NCI-H2081 treated with DMSO at 0.1 percent for 48 hours (cell line): ENCODE data around the gene PLEKHA7.
A peak's percentile ranks its signal among the peaks of the same experiment; 100 is the strongest.
"Not testable (repeated sequence)": the region's sequence is repeated elsewhere in the genome, so short reads cannot be mapped to it uniquely, and the experiment has no call there.

Experiments
- DNase-seq: peaks from one replicate; lab custom pipeline; 2025; lab: John Stamatoyannopoulos, UW

PLEKHA7 gene

DNA sequence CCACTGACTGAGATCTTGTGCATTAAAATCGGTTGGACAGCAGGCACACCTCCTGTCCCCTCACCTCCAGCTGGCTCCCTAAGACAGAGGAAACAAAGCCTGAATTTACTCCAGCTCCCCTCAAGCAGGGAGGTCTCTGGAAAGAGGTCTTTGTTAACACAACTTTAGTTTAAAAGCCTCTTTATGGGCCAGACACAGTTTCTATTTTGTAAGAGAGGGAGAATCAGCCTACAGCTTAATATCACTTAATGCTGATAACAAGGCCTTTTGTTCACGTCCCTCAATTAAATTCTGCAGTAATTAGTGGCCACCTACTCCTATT lies 36.3 kb downstream of the PLEKHA7 start:
- no peak for DNase-seq

DNA sequence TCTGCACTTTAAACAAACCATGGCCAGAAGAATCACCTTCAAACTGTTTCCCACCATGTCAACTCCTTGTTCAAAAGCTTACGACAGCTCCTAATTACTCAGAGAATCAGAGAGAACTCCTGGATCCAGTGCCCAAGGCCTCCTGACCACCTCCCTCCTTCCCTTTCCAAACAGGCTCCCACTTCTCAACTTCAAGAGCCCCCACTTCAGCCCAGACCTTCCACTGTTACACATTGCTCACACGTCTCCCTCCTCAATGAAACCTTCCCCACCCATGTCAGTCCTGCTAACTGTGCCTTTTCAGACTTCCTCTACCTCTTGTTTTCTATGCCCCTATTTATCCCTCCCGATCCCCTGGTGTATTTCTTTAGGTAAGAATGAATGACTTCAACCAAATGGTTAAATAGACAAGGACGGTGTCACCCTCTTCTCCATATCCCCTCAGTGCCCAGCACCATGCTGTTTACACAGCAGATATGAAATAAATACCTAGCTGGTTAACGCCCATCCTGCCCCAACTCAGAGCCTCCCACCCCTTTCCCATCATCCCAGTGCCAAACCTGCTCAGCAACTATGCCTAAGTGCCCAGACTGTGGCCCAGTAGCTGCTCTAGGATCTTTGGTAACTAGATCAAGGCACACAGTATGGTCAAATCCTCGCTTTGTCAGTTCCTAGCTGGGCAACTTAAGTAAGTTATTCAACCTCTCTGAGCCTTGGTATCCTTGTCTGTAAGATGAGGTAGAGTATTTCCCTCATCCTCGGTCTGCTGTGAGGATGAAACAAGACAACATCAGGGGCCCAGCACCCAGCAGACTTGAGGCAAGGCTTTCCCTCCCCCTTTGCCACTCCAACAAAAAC lies 36.8 kb downstream of the PLEKHA7 start:
- DNase-seq: no peak

DNA sequence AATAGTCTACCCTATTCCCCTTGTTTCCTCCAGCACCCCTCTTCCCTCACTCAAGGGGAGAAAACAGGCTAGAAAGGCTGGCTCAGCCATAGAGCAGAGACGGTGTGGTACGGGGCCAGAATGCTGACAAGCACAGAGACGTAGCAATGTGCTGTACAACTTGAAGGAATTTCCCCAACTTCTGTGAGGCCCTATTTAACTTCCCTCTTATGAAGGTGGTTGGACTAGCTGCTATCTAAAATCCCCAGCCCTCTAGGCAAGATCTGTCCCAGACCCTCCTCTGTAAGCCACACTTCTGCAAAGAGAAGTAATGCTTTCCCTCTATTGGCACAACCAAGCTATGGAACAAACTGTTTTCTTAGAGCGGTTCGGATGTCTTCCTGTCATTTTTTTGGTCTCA lies 37.8 kb downstream of the PLEKHA7 start:
- DNase-seq: no peak

DNA sequence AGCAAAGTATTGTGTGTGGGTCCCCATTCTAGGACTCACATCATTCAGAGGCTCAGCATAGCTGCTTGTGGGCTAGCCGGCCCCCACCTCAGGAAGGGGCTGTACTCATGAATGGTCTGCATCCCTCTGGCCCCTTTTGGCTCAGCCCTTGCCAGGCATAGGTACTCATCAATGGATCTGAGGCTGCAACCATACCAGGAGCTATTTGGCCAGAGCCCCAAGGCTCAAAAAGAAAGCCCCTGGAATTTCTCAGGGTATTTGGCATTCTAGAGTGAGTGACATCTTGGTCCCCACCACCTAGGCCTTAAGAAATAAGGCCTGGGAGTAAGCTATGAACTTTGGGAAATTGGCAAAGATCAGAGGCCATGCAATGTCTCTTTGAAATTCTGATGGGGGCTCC lies 38.3 kb downstream of the PLEKHA7 start:
- no peak for DNase-seq

DNA sequence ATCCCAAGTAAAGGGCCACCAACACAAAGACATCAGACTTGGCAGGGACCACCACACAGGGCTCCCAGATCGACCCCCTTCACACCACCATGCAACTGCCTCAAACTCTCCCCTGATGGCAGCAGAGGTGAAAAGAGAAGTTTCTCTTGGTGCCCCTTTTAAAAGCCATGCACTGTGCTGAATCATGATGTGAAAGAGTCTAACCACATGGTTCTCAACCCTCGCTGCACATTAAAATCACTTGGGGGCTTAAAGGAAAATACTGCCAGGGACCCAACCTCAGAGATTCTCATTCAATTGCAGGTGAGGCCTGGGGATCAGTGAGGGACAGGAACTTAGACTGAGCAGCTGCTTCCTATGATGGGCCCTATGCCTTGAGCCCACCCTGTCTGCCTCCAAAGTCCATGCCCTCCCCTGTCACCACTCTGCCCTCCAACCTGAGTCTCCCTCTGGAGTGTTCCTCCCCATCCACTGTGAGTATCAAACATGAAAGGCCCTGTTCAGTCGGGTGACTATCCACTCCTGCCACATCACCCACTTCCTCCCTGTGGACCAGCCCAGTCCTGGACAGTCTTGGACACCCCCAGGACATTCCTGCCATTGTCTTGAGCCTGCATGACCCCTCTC lies 40.8 kb downstream of the PLEKHA7 start:
- DNase-seq: no peak

DNA sequence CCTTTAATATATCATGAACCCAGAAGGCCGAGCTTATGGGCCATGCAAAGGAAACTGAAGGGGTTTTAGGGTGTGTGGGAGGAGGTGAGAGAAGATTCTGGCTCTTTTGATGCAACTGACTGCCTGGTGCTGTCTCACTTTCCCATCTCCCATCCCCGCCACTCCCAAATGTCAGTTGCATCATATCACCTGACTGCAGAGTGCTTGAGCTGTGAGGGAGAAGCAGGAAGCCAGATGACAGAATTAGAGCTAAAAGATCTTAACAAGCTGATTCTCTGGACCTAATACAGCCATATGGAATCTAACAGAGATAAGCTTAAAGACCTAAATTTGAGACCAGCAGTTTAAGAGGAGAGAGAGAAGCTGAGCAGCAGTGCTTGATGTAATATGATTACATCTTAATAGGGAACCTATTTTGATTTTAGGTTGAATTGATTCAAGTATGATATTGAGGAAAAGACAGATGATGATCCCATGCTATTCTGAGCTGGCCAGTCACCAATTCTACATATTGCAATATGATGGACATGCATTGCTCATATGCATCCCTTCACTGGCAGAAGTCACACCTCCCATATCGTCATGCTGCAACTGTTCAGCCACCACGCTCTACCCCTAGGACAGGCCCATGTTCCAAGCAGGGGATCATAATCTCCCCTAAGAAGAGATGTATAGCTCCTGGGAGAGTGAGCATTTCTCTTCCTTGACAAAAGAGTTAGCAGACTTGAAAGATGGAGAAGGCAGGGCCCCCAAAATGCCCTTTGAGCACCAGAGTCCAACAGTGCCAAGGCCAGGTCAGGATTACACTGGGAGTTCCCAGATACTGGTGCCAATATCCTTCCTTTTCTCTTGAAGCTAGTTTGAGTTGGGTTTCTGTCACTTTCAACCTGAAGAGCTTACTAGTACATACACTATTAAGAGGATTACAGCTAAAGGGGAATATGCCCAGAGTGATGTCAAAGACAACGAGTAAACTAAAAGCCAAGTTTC lies 44.9 kb downstream of the PLEKHA7 start:
- DNase-seq: no peak

DNA sequence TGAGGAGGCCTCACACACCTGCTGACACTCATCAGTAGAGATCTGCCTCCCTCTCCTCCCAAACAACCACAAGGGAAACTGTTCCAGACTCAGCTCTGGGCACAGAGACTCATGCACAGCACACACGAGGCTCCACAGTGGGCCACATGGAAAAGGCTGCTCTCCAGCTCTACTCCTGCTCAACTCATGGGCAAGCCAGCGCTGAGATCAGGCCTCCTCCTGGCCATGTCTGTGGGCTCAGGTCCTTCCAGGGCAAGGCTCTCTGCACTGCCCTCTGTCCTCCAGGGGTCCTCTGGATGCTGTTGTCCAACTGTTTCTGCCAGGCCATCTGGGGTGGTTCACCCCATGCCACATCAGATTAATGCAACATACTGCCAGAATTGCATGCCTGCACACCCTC lies 46.0 kb downstream of the PLEKHA7 start:
- DNase-seq: no peak

DNA sequence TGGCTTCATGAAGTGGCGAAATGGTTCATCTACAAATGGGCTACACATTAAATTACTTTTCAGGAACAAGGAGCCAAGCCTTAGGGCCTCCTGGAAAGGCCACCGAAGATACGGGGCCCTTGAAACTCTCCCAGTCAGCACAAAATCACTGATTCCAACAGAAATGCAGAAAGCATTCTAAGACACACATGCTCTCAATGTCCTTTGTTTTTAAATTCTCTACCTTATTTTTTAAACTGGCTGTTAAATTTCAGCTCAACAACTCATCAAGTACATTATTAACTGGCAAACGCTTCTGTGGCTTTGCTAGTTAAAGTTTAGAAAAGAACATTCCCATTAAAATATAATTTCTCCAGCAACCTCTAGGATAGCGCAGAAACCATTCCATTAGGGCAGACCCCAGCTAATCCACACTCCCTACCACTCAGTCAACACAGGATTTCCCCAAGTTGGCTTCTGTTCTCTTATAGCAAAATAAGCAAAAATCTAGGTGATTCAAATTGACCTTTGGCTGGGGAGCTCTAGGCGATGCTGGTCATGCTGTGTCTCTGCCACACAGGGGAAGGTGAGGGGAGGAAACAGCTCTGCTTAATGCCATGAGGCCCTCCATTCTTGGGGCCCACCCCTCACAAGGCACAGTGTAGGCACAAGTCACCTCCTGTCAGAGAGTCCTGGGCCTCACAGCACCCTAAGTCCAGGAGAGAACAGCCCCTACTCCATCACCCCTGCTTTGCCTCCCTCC lies 47.1 kb downstream of the PLEKHA7 start:
- no peak for DNase-seq

DNA sequence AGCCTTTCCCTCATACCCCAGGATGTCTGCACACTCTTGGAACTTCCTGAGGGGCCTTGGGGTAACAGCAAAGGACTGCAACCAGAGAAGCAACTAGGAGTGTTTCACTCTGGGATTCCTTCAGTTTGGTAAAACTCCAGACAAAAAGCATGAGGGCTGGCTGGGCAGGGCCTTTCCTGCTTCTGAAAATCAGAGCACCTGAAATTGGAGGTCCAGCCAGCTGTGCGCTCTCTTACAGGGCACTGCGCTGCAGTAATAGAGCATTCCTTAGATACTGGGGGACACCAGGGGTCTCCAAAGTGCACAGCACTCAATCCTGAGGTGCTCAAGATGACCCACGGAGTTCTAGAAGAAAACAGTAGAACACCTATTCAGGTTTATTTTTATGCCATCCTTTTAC lies 49.7 kb downstream of the PLEKHA7 start:
- no peak for DNase-seq

DNA sequence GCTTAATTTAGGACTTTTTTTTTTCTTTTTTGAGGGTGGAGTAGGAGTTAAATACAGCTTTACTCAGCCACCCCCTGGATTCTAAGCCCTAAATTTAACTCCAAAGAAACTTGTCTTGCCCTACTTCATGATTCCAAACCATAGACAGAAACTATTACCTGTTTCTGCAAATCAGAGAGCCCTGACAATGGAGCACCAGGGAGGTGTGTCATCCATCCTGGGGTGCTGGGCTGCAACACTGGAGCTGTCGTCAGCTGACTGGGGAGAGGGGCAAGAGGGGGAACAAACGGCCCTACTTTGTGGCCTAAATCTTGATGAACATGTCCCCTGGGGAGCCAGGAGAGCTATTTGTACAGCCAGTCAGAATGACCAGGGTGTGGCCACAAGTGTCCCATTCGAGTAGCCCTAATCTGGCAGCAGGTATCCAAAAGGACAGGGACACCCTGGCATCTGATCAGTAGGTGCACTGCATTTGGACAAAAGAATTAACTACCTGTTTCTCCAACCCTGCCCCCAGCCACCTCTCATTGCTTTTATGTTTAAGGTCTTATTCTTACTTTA lies 50.8 kb downstream of the PLEKHA7 start:
- no peak for DNase-seq

DNA sequence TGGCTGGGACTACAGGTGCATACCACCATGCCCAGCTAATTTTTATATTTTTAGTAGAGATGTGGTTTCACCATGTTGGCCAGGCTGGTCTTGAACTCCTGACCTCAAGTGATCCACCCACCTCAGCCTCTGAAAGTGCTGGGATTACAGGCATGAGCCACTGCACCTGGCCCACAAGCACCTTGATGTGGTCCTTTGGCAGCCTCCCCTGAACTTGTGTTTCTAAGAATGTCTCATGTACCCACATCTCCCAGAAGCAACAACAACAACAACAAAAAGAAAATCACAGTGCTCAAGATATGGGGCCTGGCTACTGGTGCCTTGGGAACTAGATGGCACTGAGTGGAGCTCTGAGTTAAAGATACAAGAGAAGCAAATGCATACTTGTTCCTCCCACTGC lies 51.6 kb downstream of the PLEKHA7 start:
- DNase-seq: not testable (repeated sequence)

DNA sequence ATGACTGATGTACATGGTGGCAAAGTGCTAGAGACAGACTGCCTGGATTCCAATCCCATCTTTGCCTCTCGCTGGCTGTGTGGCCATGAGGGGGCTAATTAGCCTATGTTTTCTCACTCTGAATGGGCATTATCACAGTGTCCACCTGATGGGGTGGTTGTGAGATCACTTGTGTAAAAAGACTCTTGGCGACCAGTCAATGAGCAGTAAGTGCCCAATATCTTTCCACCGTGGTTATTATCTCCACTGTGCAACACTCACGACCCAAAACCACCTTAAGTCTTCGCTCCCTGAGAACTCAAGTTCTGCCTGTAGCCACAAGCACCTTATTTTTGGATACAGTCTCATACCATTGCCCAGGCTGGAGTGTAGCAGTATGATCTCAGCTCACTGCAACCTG lies 52.1 kb downstream of the PLEKHA7 start:
- DNase-seq: no peak

DNA sequence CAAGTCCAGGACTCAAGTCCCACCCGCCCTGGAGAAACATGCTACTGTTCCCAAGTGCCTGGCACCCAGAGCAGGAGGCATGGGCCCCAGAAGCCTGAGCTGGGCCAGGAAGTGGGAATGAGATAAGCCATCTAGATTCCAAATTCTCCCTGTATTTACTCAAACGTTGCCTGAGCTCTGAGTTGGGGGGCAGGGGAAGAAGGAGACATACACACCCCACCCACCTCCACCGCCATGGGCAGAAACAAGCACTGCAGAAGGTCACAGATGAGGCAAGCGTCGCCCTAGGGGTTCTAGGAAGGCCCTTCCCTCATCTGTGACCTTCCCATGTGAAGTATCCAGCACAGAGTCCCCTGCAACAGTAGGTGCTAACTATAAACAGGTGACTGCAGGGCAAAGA lies 54.0 kb downstream of the PLEKHA7 start:
- no peak for DNase-seq

DNA sequence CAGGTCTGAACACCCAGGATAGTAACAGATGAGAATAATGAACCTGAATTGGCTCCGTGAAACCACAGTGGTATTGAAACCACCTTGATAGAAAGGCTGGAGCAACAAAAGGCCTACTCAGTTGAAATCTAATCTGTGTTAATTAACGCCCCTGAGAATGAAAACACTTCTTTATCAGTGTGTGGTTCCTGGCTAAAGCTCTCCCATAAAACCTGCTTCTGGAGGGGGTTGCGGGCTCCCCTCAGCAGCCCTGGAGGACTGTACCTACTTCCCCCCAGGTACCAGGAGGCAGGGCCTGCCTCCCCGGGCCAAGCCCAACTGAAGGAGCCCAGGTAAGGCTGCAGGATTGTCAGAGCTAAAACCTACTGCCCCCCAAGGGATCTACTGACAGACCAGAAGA lies 54.6 kb downstream of the PLEKHA7 start:
- peak; percentile 55 for DNase-seq

DNA sequence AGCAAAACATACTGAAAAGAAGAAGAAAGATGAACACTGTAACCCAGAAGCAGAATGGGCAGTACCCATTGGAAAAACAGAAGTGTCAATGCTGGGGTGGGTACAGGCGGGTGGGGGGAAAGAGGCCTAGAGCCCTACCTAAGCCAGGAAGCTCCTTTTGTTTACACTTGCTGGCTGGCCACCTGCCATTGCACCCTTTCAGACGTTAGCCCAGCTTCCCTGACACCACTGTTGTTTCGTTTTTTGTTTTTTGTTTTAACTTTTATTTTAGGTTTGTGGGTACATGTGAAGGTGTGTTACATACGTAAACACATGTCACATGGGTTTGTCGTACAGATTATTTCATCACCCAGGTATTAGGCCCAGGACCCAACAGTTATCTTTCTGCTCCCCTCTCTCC lies 55.4 kb downstream of the PLEKHA7 start:
- peak; percentile 32 for DNase-seq

DNA sequence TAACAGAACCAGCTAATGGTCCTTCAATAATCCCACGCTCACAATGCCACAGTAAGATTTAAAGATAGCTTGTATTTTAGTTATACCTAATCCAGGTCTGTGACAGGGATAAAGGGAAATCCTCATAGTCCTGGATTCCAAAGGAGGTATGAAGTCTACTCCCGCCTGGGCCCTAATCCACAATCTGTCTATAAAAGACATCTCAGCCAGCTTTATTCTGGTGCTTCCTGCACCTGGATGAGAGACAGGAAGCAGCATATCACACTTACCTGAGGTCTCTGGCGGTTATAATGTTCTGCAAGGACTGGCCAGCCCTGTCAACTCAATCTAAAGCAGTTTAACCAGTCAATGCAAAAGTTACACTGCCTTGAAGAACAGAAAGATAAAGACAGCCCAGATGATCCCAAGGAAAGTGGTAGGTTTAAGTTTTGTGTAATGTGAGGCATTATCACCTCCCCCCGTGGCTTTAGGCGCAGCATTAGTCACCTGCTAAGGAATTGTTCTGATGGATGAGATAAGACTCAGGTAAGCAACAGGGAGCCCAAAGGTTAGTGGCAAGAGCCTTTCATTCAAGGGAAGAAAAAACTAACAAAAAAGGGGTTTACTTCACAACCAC lies 57.6 kb downstream of the PLEKHA7 start:
- no peak for DNase-seq

DNA sequence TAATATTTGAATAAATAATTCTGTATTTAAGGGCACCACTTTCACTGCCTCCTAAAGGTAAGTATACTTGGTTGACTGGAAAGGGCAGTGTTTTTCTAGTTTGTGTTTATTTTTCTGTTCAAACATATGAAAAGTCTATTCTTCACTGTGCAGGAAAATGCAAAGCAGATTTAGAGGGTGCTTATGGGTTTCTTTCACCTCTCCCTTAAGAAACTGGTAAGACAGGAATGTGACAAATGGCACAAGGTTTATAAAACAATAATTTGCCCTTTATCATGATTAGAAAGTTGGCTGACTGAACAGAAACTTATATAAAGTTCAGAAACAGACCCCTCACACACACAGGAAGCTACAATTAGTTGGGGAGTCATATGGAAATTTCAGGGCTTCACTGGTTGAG lies 60.6 kb downstream of the PLEKHA7 start:
- DNase-seq: no peak

DNA sequence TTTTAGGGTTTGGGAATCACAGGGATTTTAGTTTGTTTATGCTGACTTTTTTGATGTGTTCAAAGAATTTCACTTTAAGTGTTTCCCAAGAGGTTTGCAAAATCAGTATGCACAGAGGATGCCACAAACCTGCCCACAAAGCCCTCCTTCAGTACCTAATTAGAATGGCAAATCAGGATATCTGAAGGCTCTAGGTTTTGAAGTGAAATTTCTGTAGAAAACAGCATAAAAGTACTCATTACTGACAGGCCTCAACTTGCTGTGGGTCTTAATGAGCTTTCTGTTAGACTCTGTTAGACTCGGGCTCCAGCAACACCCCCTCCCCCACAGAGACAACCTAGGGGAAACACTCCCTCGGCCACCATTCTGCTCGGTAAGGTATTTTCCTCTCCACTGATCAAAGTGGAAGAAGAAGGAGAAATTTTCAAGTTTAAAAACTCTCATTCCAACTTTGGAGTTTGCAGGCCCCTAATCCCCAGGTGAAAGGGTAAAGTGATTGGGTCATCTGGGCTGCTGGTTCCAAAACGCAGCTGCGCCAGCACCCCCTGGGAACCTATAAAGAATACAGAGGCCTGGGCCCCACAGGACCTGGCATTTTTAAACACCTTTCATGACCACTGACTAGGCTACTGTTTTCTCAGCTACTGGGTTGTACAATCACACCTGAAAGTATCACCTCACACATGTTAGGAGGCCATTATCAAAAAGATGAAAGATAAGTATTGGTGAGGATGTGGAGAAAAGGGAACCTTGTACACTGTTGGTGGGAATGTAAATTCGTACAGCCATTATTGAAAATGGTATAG lies 67.5 kb downstream of the PLEKHA7 start:
- no peak for DNase-seq

DNA sequence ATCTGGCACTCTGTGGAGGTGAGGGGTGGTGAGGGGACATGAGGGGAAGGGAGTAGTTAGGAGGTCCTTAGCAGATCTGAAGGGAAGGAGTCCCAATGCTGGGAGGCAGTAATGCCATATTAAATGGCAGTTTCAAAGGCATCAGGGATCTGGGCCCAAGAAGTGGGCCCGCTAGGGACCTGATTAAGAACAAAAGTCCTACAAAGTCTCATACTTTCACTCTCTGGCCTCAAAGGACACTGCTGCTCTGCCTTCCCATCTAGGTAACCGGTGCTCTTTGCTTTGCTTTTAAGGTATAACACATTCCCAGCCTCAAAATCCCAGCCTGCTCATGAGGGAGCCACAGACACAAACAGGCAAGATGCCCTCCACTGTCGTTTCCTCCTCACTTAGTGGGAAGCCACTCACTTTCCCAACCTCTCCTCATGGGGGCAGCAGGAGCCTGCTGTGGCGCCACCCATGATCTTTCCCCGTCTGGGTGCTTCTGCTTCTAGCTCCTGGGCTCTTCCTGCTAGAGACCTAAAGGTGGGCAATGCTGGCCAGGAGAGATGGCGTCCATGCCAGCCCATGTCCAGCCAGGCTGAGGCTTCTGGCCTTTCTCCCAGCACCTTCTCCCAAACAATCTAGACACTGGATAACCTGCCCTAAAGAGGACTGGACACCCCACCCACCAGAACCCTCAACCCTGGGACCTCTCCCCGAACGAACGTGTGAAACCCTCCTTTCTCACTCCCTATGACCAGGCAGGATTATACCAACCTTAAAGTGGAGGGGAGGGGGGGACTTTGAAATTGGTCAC lies 68.3 kb downstream of the PLEKHA7 start:
- no peak for DNase-seq

DNA sequence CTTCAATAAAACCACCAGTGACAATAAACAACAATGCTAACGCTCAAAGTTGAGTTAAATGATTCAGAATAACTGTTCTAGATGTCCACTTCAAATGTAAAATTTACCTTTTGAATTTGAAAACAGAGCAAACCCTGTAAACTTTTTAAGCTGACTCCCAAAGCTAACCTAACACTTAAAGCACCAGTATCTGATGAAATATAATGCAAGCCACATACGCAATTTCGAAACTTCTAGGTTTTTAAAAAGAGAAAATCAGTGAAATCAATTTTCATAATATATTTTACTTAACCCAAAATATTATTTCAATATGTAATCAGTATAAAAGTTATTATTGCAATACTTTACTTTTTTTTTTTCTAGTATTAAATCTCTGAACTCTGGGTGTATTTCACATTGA lies 71.3 kb downstream of the PLEKHA7 start:
- no peak for DNase-seq
